ENCODE measurements around the gene NOP16.

NOP16 gene

GRCh38 chr5:176366232-176366894 is 22.0 kb downstream of the NOP16 start:
- TF ChIP-seq POLR2A (IDR thresholded peaks at IDR 0.05; ENCODE audit: low read length) (no peak), GATA1 (IDR thresholded peaks at IDR 0.05; ENCODE audit: low read depth, low read length) (no peak)
- no peak for DNase-seq

GRCh38 chr5:176365351-176366231 is 22.8 kb downstream of the NOP16 start, which contains the start of gene ARL10:
TSS of gene ARL10 (plus strand) at chr5:176365487. CDS start at chr5:176365564, 77 bp downstream.
- DNase-seq = peak; percentile 44 to 47
- TF ChIP-seq POLR2A (IDR thresholded peaks at IDR 0.05; ENCODE audit: low read length) (no peak), GATA1 (IDR thresholded peaks at IDR 0.05; ENCODE audit: low read depth, low read length) (no peak)

- TF ChIP-seq GATA1 (IDR thresholded peaks at IDR 0.05; ENCODE audit: low read depth, low read length) = no peak
- no peak for TF ChIP-seq POLR2A (IDR thresholded peaks at IDR 0.05; ENCODE audit: low read length)
- DNase-seq = peak in 1 of 2 experiments; percentile 25
These were observed 23.5 kb downstream of the NOP16 start for GRCh38 chr5:176364765-176365350.

GRCh38 chr5:176362233-176362490 is 26.2 kb downstream of the NOP16 start:
- TF ChIP-seq GATA1 (IDR thresholded peaks at IDR 0.05; ENCODE audit: low read depth, low read length) (no peak), POLR2A (IDR thresholded peaks at IDR 0.05; ENCODE audit: low read length) (no peak)
- no peak for DNase-seq

- peak; percentile 93 to 95 for DNase-seq
- no peak for TF ChIP-seq GATA1 (IDR thresholded peaks at IDR 0.05; ENCODE audit: low read depth, low read length)
- TF ChIP-seq POLR2A (IDR thresholded peaks at IDR 0.05; ENCODE audit: low read length) = peak; percentile 85
These were observed 26.8 kb downstream of the NOP16 start, which contains the start of gene KIAA1191 for GRCh38 chr5:176361437-176362232. TSS of gene KIAA1191 (minus strand) at chr5:176361764. CDS start at chr5:176359508, 2,256 bp downstream.

GRCh38 chr5:176360894-176361436 is 27.4 kb downstream of the NOP16 start:
- DNase-seq = peak in 1 of 2 experiments; percentile 45
- TF ChIP-seq GATA1 (IDR thresholded peaks at IDR 0.05; ENCODE audit: low read depth, low read length) (no peak), POLR2A (IDR thresholded peaks at IDR 0.05; ENCODE audit: low read length) (no peak)

- DNase-seq = peak in 1 of 2 experiments; percentile 29
- TF ChIP-seq GATA1 (IDR thresholded peaks at IDR 0.05; ENCODE audit: low read depth, low read length) (no peak), POLR2A (IDR thresholded peaks at IDR 0.05; ENCODE audit: low read length) (no peak)
These were observed 28.7 kb downstream of the NOP16 start for GRCh38 chr5:176359658-176360057.

- TF ChIP-seq GATA1 (IDR thresholded peaks at IDR 0.05; ENCODE audit: low read depth, low read length) (no peak), POLR2A (IDR thresholded peaks at IDR 0.05; ENCODE audit: low read length) (no peak)
- DNase-seq = no peak
These were observed 32.2 kb downstream of the NOP16 start for GRCh38 chr5:176356179-176356566.

- no peak for TF ChIP-seq POLR2A (IDR thresholded peaks at IDR 0.05; ENCODE audit: low read length)
- TF ChIP-seq GATA1 (IDR thresholded peaks at IDR 0.05; ENCODE audit: low read depth, low read length) = no peak
- no peak for DNase-seq
These were observed 32.8 kb downstream of the NOP16 start for GRCh38 chr5:176355400-176356178.

- TF ChIP-seq POLR2A (IDR thresholded peaks at IDR 0.05; ENCODE audit: low read length) = no peak
- no peak for TF ChIP-seq GATA1 (IDR thresholded peaks at IDR 0.05; ENCODE audit: low read depth, low read length)
- no peak for DNase-seq
These were observed 34.9 kb downstream of the NOP16 start for GRCh38 chr5:176353533-176353932.

- TF ChIP-seq POLR2A (IDR thresholded peaks at IDR 0.05; ENCODE audit: low read length) (no peak), GATA1 (IDR thresholded peaks at IDR 0.05; ENCODE audit: low read depth, low read length) (no peak)
- no peak for DNase-seq
These were observed 36.1 kb downstream of the NOP16 start for GRCh38 chr5:176352116-176352878.

- no peak for DNase-seq
- TF ChIP-seq GATA1 (IDR thresholded peaks at IDR 0.05; ENCODE audit: low read depth, low read length) (no peak), POLR2A (IDR thresholded peaks at IDR 0.05; ENCODE audit: low read length) (no peak)
These were observed 38.0 kb downstream of the NOP16 start for GRCh38 chr5:176350416-176350815.
